ENCODE data around the gene GOLGA6D.

DNA sequence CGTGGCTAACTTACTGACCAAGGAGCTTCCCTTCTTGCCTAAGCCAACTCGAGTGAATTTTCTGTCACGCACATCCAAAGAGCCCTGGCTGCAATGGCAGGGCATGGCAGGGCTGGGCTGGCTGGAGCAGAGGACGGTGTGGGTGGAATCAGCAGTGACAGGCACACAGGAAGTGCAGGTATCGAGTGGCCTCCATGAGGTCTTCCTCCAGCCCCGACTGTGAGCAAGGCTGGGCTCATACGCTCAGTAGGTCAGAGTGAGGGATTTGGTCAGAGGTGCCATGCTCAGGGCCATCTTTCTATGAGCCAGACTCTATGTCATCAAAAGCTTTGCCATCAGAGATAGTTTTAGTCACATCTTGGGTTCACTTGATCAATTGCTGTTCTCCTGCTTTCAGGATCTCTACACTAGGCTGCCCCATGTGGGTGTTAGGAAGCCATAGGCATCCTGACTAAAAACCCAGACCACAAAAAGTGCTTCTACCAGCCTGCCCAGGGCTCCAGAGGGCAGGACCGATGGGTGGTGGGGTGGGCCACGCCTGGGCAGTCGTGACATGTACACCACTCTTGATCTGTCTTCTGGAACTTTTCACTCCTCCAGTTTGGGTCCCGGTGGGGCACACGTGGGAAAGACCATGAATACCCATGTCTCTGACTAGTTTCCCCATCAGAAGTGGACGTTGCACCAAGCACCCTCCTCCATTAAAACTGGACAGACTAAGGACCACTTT lies 30.6 kb downstream of the GOLGA6D start:
- TF ChIP-seq CTCF (IDR thresholded peaks at IDR 0.05; ENCODE audit: borderline replicate concordance, extremely low read depth, low read length, poor library complexity, severe bottlenecking) (no peak), EZH2 (IDR thresholded peaks at IDR 0.05; ENCODE audit: borderline replicate concordance, low read depth, low read length, severe bottlenecking) (no peak)

Data from DND-41 (cell line).